Fibroblast of skin of back (primary cell): Measurements from ENCODE around the gene LAMTOR2.
A peak's percentile ranks its signal among the peaks of the same experiment; 100 is the strongest.
"Not testable (repeated sequence)": the region's sequence is repeated elsewhere in the genome, so short reads cannot be mapped to it uniquely, and the experiment has no call there.

ENCODE experiments used
- DNase-seq: peaks from one replicate; pipeline ENCODE4 v3.0.0-alpha.2; 2013

The LAMTOR2 gene

GRCh38 chr1:156052862-156053767, 1.5 kb upstream of the LAMTOR2 start:
- DNase-seq: peak; percentile 72

- peak; percentile 88 for DNase-seq
Measured at GRCh38 chr1:156053768-156054499, 648 bp upstream of the LAMTOR2 start, which contains the start of gene UBQLN4. Gene UBQLN4, minus strand, starts transcription at chr1:156053798. Its CDS starts 97 bp downstream, at chr1:156053701.

GRCh38 chr1:156055281-156056048, 883 bp downstream of the LAMTOR2 start:
- no peak for DNase-seq

GRCh38 chr1:156056326-156056849, 1.8 kb downstream of the LAMTOR2 start:
- DNase-seq: no peak

- no peak for DNase-seq
Measured at GRCh38 chr1:156060937-156061636, 6.5 kb downstream of the LAMTOR2 start, which contains the start of gene RAB25. Gene RAB25, plus strand, starts transcription at chr1:156061160. Its CDS starts 241 bp downstream, at chr1:156061401.

- peak; percentile 34 for DNase-seq
Measured at GRCh38 chr1:156062189-156062588, 7.6 kb downstream of the LAMTOR2 start.

GRCh38 chr1:156063997-156064285, 9.4 kb downstream of the LAMTOR2 start:
- no peak for DNase-seq

- DNase-seq: no peak
Measured at GRCh38 chr1:156064615-156065014, 10.0 kb downstream of the LAMTOR2 start.

- DNase-seq: no peak
Measured at GRCh38 chr1:156065212-156065611, 10.6 kb downstream of the LAMTOR2 start.

GRCh38 chr1:156065871-156066270, 11.3 kb downstream of the LAMTOR2 start:
- no peak for DNase-seq

- DNase-seq: no peak
Measured at GRCh38 chr1:156067262-156067661, 12.7 kb downstream of the LAMTOR2 start.

- no peak for DNase-seq
Measured at GRCh38 chr1:156069490-156070455, 15.2 kb downstream of the LAMTOR2 start.

GRCh38 chr1:156070548-156070947, 16.0 kb downstream of the LAMTOR2 start:
- no peak for DNase-seq

GRCh38 chr1:156071332-156071816, 16.8 kb downstream of the LAMTOR2 start:
- DNase-seq: not testable (repeated sequence)

GRCh38 chr1:156072251-156072650, 17.7 kb downstream of the LAMTOR2 start:
- DNase-seq: no peak

- DNase-seq: no peak
Measured at GRCh38 chr1:156073110-156073687, 18.6 kb downstream of the LAMTOR2 start.

- no peak for DNase-seq
Measured at GRCh38 chr1:156073740-156074139, 19.2 kb downstream of the LAMTOR2 start.

GRCh38 chr1:156074661-156075060, 20.1 kb downstream of the LAMTOR2 start:
- DNase-seq: no peak

GRCh38 chr1:156075162-156075561, 20.6 kb downstream of the LAMTOR2 start:
- DNase-seq: no peak

GRCh38 chr1:156075775-156076204, 21.2 kb downstream of the LAMTOR2 start:
- DNase-seq: no peak
